Spleen (tissue), 11 donors: ENCODE results near the gene MCM9. TPM values are rescaled to one million over a fixed set of nuclear protein-coding genes. Genes with fewer than 3 reads are reported as not detected.

Experiments
- DNase-seq: peaks from one replicate; pipeline ENCODE4 v3.0.0-alpha.2; 2020
- H3K27ac ChIP-seq, 8 donors: fragments of 200-600 bp; sonication (generic) in 7 of 8; 1 replicate in 4 of 8; 2 replicates in 4 of 8; pipeline versions ENCODE4 v1.5.0 to v1.8.0; 2016 to 2021; ENCODE audit warnings: inconsistent platforms in 4 of 8, mild to moderate bottlenecking in 4 of 8, moderate library complexity in 1 of 8
- H3K27me3 ChIP-seq, 7 donors: fragments of 200-600 bp; sonication (generic) in 6 of 7; replicated peaks in 1 of 7; 1 replicate in 4 of 7; 2 replicates in 3 of 7; pipeline versions ENCODE4 v1.5.0 to v1.8.0; 2016 to 2021; ENCODE audit warnings: inconsistent platforms in 3 of 7, mild to moderate bottlenecking in 1 of 7
- H3K36me3 ChIP-seq, 6 donors: fragments of 200-600 bp; sonication (generic) in 5 of 6; 1 replicate in 4 of 6; 2 replicates in 2 of 6; pipeline versions ENCODE4 v1.5.0 to v1.8.0; 2016 to 2021; ENCODE audit warnings: inconsistent platforms in 2 of 6
- H3K4me1 ChIP-seq, 6 donors: fragments of 200-600 bp; sonication (generic) in 5 of 6; 1 replicate in 3 of 6; 2 replicates in 3 of 6; pipeline versions ENCODE4 v1.5.0 to v1.8.0; 2016 to 2021; ENCODE audit warnings: inconsistent platforms in 3 of 6
- H3K4me3 ChIP-seq, 8 donors: fragments of 200-600 bp; sonication (generic) in 7 of 8; 1 replicate in 4 of 8; 2 replicates in 4 of 8; pipeline versions ENCODE4 v1.5.0 to v1.8.0; 2016 to 2021; ENCODE audit warnings: inconsistent platforms in 4 of 8, mild to moderate bottlenecking in 4 of 8, moderate library complexity in 2 of 8
- H3K9me3 ChIP-seq, 8 donors: fragments of 200-600 bp; sonication (generic) in 7 of 8; 1 replicate in 4 of 8; 2 replicates in 4 of 8; pipeline versions ENCODE4 v1.5.0 to v1.8.0; 2016 to 2021; ENCODE audit warnings: inconsistent platforms in 4 of 8
- POLR2A ChIP-seq, 3 donors: fragments of 450-650 bp; IDR thresholded peaks; one replicate each; pipeline ENCODE4 v1.5.1; 2017; ENCODE audit warnings: antibody characterized with exemption in 3 of 3, mild to moderate bottlenecking in 1 of 3
- POLR2AphosphoS5 ChIP-seq, 3 donors: sonication (generic); formaldehyde crosslinking; IDR thresholded peaks; one replicate each; pipeline ENCODE4 v1.5.1; 2017; ENCODE audit warnings: antibody characterized with exemption in 3 of 3
- WGBS, 5 donors: extraction: QIAGEN DNeasy Blood & Tissue Kit in 3 of 5; methylation state at CpG; one replicate each; pipeline versions ENCODE4 v1.1.5 to v1.1.7; 2013 to 2018; 5-methylcytosine and 5-hydroxymethylcytosine counted together
- intact Hi-C: fragments of 100-400 bp; cut with DNase I; formaldehyde crosslinking; loops from one replicate; pipeline ENCODE4 v1.15.0; 2023; ENCODE audit warnings: low total_unique reads
- polyA plus RNA-seq, 3 donors: library from polyadenylated mRNA; stranded (reverse); fragments of 200-250 nt; gene quantifications; one replicate each; pipeline ENCODE4 v1.2.1, GENCODE V29; 2013
- total RNA-seq, 7 donors: library from RNA; depleted of rRNA in 3 of 7; stranded (reverse); fragments of >200 nt in 3 of 7; fragmentation: NEBNext Ultra II Directional in 4 of 7; extraction: Animal tissue kit (Norgen Biotek cat#: 25700) in 4 of 7; gene quantifications; one replicate each; pipeline versions ENCODE4 v1.1.0 to v1.2.1, GENCODE V29; 2016 to 2021
- TF ChIP-seq, protein P1 (sequence below), 11 experiments: fragments of 200-600 bp in 7 of 11; fragments of 450-650 bp in 4 of 11; sonication (generic) in 4 of 11; IDR thresholded peaks in 8 of 11; conservative IDR thresholded peaks in 3 of 11; 1 replicate in 7 of 11; 2 replicates in 4 of 11; pipeline versions ENCODE4 v1.4.0 to v1.8.0; 2016 to 2021; ENCODE audit warnings: antibody characterized with exemption in 11 of 11, inconsistent platforms in 4 of 11, mild to moderate bottlenecking in 1 of 11
- donor health status: healthy with polysubstance abuse.
- donor health status: DM: no; HTN: no; CAD: no; lungs with moderate emphysema.
- donor health status: DM: no; HTN: no; CAD: no.
- donor health status: Bipolar disorder and iron deficiency.
- donor health status: healthy.
- donor health status: DM: no; HTN: no; CAD: no.
- donor health status: DM: yes; HTN: yes; CAD: no.

Gene MCM9
- total and polyA plus RNA-seq, 10 donors, result 3.7 to 33.6 (median 21.5) TPM

DNA sequence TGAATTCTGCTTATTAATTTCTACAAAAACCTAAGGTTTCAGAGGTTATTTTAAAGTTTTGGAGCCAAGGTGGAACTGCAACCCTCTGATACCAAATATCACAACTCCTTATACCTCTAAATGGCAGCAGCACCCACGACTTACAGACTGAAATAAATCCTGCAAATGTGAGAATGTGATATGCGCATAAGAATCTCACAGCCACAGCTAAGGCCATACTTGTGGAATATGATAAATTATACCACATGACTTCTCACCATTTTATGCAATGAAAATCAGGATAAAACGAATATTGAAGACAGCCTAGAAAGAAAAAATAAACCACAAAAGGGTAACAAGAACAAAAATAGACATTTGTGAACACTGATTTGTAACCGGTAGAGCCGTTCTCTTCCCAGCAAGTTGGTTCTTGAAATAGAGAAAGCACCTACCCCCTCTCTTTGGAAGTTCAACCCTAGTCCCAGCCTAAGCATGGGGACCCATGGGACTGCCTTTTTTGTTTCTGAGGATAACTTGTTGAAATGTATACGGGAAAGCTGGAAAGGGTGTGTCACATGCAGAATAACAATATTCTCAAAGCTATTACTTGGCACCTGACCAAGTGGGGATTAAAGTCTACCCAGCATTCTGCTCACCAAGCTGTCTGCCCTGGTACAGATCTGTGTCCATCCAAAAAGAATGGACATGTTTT, 47.1 kb upstream of the MCM9 start:
- intact Hi-C loops, result no loop called here
- H3K4me3 ChIP-seq, result no peak overlapping the region
- H3K27me3 ChIP-seq, result no peaks in the 10 kb centered on the region
- TF ChIP-seq, protein P1, sequence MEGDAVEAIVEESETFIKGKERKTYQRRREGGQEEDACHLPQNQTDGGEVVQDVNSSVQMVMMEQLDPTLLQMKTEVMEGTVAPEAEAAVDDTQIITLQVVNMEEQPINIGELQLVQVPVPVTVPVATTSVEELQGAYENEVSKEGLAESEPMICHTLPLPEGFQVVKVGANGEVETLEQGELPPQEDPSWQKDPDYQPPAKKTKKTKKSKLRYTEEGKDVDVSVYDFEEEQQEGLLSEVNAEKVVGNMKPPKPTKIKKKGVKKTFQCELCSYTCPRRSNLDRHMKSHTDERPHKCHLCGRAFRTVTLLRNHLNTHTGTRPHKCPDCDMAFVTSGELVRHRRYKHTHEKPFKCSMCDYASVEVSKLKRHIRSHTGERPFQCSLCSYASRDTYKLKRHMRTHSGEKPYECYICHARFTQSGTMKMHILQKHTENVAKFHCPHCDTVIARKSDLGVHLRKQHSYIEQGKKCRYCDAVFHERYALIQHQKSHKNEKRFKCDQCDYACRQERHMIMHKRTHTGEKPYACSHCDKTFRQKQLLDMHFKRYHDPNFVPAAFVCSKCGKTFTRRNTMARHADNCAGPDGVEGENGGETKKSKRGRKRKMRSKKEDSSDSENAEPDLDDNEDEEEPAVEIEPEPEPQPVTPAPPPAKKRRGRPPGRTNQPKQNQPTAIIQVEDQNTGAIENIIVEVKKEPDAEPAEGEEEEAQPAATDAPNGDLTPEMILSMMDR (IDR thresholded peaks at IDR 0.05 in 8 of 11, conservative IDR thresholded peaks at IDR 0.05 in 3 of 11), result no peak
- TF ChIP-seq POLR2A (IDR thresholded peaks at IDR 0.05) (no peak), POLR2AphosphoS5 (IDR thresholded peaks at IDR 0.05) (no peak)
- WGBS, 5 donors, result 82 to 93% (median 90%) methylated on average over 6 of the region's 6 CpGs
- DNase-seq, result no peak
- no peaks in the 10 kb centered on the region for H3K9me3 ChIP-seq
- no peak overlapping the region for H3K27ac ChIP-seq
- no peaks in the 10 kb centered on the region for H3K4me1 ChIP-seq
- H3K36me3 ChIP-seq, result no peaks in the 10 kb centered on the region

DNA sequence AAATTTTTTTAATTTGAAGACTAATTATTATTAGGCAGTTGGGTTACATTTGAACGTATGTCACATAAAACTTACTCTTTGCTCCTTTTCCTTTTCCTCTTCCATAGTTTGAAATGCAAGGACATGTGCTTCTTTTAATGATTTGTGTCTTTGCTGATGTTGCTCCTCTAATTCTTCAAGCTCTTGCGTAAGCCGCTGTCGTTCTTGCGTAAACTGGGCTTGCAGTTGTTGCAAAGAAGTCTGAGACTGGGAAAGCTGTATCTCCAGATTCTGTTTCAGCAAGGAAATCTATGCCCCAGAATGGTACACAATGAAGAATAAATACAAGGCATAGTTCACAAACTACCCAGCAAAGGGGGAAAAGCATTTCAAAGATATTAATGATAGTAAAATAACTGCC, 45.1 kb upstream of the MCM9 start:
- DNase-seq, result no peak
- H3K4me1 ChIP-seq, result no peaks in the 10 kb centered on the region
- no peaks in the 10 kb centered on the region for H3K9me3 ChIP-seq
- 72 to 91% (median 82%) methylated on average over 5 of the region's 5 CpGs for WGBS, 5 donors
- intact Hi-C loops, result no loop called here
- TF ChIP-seq POLR2AphosphoS5 (IDR thresholded peaks at IDR 0.05) (no peak), POLR2A (IDR thresholded peaks at IDR 0.05) (no peak)
- TF ChIP-seq, protein P1 (IDR thresholded peaks at IDR 0.05 in 8 of 11, conservative IDR thresholded peaks at IDR 0.05 in 3 of 11), result no peak
- H3K36me3 ChIP-seq, result no peaks in the 10 kb centered on the region
- no peak overlapping the region for H3K27ac ChIP-seq
- H3K4me3 ChIP-seq, result no peak overlapping the region
- H3K27me3 ChIP-seq, result no peaks in the 10 kb centered on the region

DNA sequence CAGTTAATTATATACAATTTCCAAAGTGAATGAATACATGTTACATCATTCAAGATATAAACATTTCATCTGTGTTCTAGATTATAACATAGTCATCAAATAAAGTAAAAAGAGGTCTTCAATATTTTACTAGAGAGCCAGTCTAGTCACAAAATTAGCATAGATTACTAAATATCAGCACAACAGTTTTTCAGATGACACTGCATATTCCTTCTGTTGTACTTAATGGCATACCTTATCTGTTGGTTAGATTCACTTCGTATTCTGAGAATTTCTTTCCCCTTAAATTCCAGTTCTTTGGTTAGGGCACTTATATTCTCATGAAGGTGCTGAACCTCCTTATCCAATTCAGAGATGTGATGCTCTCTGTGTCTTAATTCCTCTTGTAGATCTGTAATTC, 39.8 kb upstream of the MCM9 start:
- Histone ChIP-seq H3K4me1 (no peaks in the 10 kb centered on the region), H3K27me3 (no peaks in the 10 kb centered on the region), H3K36me3 (no peaks in the 10 kb centered on the region), H3K27ac (no peak overlapping the region), H3K9me3 (no peaks in the 10 kb centered on the region), H3K4me3 (no peak overlapping the region)
- 77 to 88% (median 85%) methylated on average over 1 of the region's 1 CpG for WGBS, 5 donors
- intact Hi-C loops, result no loop called here
- no peak for DNase-seq
- TF ChIP-seq POLR2A (IDR thresholded peaks at IDR 0.05), result no peak
- TF ChIP-seq POLR2AphosphoS5 (IDR thresholded peaks at IDR 0.05), result no peak
- TF ChIP-seq, protein P1 (IDR thresholded peaks at IDR 0.05 in 8 of 11, conservative IDR thresholded peaks at IDR 0.05 in 3 of 11), result no peak

DNA sequence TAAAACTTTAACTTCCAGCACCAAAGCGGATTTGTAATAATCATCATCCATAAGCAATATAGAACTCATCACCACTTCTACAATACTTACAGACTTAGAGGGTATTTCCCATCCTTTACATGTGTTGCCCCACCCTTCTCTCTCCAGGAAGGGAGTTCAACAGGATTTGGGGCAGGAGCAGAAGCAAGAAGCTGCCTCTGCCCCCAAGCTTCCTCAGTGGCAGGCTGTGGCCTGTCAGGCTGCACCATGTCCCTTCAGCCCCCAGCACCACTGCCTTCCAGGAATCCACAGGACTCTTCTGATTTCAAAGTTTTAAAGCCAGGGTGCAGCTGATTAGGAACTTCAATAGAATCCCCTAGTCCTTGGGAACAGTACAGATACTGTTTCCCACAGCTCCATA, 36.7 kb upstream of the MCM9 start:
- WGBS, 5 donors, result 93 to 98% (median 96%) methylated on average over 1 of the region's 1 CpG
- intact Hi-C loops, result no loop called here

More for the DNA sequence above, 36.7 kb upstream of the MCM9 start:
- no peaks in the 10 kb centered on the region for H3K9me3 ChIP-seq
- H3K36me3 ChIP-seq, result no peaks in the 10 kb centered on the region
- no peak for DNase-seq
- H3K4me3 ChIP-seq, result no peak overlapping the region
- no peaks in the 10 kb centered on the region for H3K27me3 ChIP-seq
- no peaks in the 10 kb centered on the region for H3K4me1 ChIP-seq
- TF ChIP-seq, protein P1 (IDR thresholded peaks at IDR 0.05 in 8 of 11, conservative IDR thresholded peaks at IDR 0.05 in 3 of 11), result no peak
- no peak for TF ChIP-seq POLR2AphosphoS5 (IDR thresholded peaks at IDR 0.05)
- TF ChIP-seq POLR2A (IDR thresholded peaks at IDR 0.05), result no peak
- H3K27ac ChIP-seq, result no peak overlapping the region
